Stomach (tissue), 9 donors: ENCODE data around the gene PITPNM3. TPM values are rescaled to one million over a fixed set of nuclear protein-coding genes. Genes with fewer than 3 reads are reported as not detected.

Experiments
- DNase-seq, 2 donors: peaks; one replicate each; pipeline versions ENCODE4 v3.0.0 to v3.0.0-alpha.2; 2013 to 2019
- H3K27ac ChIP-seq, 5 donors: fragments of 200-600 bp in 4 of 5; sonication (generic) in 4 of 5; one replicate each; pipeline ENCODE4 v1.5.1; 2013 to 2019; ENCODE audit warnings: mild to moderate bottlenecking in 1 of 5, moderate library complexity in 1 of 5
- H3K27me3 ChIP-seq, 3 donors: fragments of 200-600 bp; sonication (generic); one replicate each; pipeline ENCODE4 v1.5.1; 2017 to 2019; ENCODE audit warnings: mixed run types in 1 of 3
- H3K36me3 ChIP-seq, 4 donors: fragments of 200-600 bp; sonication (generic); 1 replicate in 3 of 4; 2 replicates in 1 of 4; pipeline ENCODE4 v1.5.1; 2016 to 2019
- H3K4me1 ChIP-seq, 4 donors: fragments of 200-600 bp; sonication (generic); one replicate each; pipeline ENCODE4 v1.5.1; 2016 to 2019
- H3K4me3 ChIP-seq, 4 donors: fragments of 200-600 bp; sonication (generic) in 3 of 4; one replicate each; pipeline ENCODE4 v1.5.1; 2016 to 2019; ENCODE audit warnings: mild to moderate bottlenecking in 1 of 4
- H3K9me3 ChIP-seq, 4 donors: fragments of 200-600 bp; sonication (generic); one replicate each; pipeline ENCODE4 v1.5.1; 2016 to 2019
- EP300 ChIP-seq: sonication (generic); formaldehyde crosslinking; IDR thresholded peaks from one replicate; pipeline ENCODE4 v1.6.1; 2017; ENCODE audit warnings: antibody characterized with exemption
- POLR2A ChIP-seq, 4 donors: fragments of 450-650 bp; IDR thresholded peaks; one replicate each; pipeline ENCODE4 v1.6.1; 2016; ENCODE audit warnings: antibody characterized with exemption in 4 of 4, control low read depth in 2 of 4, mild to moderate bottlenecking in 1 of 4, moderate library complexity in 1 of 4
- POLR2AphosphoS5 ChIP-seq, 3 donors: sonication (generic); formaldehyde crosslinking; IDR thresholded peaks; one replicate each; pipeline ENCODE4 v1.6.1; 2016; ENCODE audit warnings: antibody characterized with exemption in 3 of 3
- WGBS, 5 donors: extraction: QIAGEN DNeasy Blood & Tissue Kit in 3 of 5; methylation state at CpG; one replicate each; pipeline versions ENCODE4 v1.1.5 to v1.1.7; 2013 to 2018; 5-methylcytosine and 5-hydroxymethylcytosine counted together
- intact Hi-C: fragments of 100-400 bp; cut with DNase I; formaldehyde crosslinking; loops from one replicate; pipeline ENCODE4 v1.15.1; 2023; ENCODE audit warnings: low total_unique reads
- polyA plus RNA-seq, 3 donors: library from polyadenylated mRNA; stranded (reverse); fragments of 200-250 nt; gene quantifications; one replicate each; pipeline ENCODE4 v1.2.3, GENCODE V29; 2013
- total RNA-seq, 5 donors: library from RNA; depleted of rRNA; stranded (reverse); fragments of >200 nt; gene quantifications; one replicate each; pipeline versions ENCODE4 v1.1.0 to v1.2.3, GENCODE V29; 2014 to 2016
- TF ChIP-seq, protein P1 (sequence below), 7 experiments: fragments of 450-650 bp in 4 of 7; fragments of 200-600 bp in 3 of 7; sonication (generic) in 3 of 7; IDR thresholded peaks; one replicate each; pipeline ENCODE4 v1.5.1; 2016 to 2019; ENCODE audit warnings: antibody characterized with exemption in 7 of 7, control low read depth in 2 of 7, mild to moderate bottlenecking in 1 of 7
- donor health status: healthy with polysubstance abuse.
- donor health status: Bipolar disorder and iron deficiency.
- donor health status: healthy.

PITPNM3 gene
- total and polyA plus RNA-seq, 8 donors = 1.1 to 19.3 (median 5.8) TPM

DNA sequence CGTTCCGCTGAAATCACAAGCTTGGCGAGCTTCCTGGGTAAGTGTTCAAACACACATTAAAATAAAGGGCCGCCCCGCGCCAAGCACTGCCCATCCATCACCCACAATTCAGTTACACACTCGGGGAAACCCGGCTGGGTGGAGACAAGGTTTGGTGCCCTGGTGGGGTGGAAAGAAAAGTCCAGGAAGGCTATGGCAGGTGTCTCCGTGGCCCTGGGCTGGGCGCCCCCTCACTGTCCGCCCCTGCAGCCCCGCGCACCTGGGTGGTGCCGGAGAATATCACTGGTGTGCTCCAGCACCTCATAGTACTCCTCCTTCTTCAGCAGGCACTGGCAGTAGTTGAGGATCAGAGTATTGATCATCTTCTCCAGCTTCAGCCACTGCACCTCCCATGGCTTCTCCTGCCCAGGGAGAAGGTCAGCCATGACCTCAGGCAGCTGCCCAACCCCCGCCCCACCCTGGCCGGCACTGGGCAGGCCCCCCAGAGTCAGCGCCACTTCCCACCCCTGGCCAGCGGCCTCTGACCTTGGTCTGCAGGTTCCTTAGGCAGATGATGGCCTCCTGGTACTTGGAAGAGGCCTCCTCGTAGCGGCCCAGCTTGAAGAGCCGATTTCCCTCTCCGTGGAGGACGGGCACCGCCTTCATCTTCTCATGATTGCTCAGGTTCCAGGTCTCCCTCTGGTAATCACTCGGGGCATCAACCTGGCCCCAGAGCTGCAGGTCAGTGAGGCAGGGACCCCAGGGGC lies 129.8 kb downstream of the PITPNM3 start:
- DNase-seq = no peak

DNA sequence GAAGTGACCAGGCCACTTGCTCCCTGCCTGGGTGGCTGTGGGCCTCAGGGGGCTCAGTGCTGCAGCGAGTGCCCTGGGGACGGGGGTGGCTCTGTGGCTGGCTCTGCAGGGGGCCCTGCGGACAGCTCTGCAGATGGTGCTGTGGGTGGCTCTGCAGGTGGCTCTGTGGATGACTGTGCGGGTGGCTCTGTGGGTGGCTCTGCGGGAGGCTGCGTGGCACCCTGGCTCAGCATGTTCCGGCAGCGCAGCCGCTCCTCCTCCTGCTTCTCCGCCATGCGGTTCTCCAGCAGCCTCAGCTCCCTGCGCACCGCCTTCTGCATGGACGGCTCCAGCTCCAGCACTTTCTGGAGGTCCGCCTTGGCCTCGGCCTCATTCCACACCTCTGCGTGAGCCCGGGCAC lies 130.9 kb downstream of the PITPNM3 start:
- intact Hi-C loops = no loop called here

More for the DNA sequence above, 129.8 kb downstream of the PITPNM3 start:
- H3K36me3 ChIP-seq = no peaks in the 10 kb centered on the region
- peaks cover 0 to 10% (median 0%) of the 10 kb centered on the region in 4 donors for H3K4me1 ChIP-seq
- peaks cover 0 to 41% (median 7%) of the 10 kb centered on the region in 3 donors for H3K27me3 ChIP-seq
- WGBS, 5 donors = 81 to 85% (median 84%) methylated on average over 23 to 25 of the region's 25 CpGs
- TF ChIP-seq EP300 (no peak), POLR2AphosphoS5 (IDR thresholded peaks at IDR 0.05) (no peak), POLR2A (IDR thresholded peaks at IDR 0.05) (no peak)
- TF ChIP-seq, protein P1, sequence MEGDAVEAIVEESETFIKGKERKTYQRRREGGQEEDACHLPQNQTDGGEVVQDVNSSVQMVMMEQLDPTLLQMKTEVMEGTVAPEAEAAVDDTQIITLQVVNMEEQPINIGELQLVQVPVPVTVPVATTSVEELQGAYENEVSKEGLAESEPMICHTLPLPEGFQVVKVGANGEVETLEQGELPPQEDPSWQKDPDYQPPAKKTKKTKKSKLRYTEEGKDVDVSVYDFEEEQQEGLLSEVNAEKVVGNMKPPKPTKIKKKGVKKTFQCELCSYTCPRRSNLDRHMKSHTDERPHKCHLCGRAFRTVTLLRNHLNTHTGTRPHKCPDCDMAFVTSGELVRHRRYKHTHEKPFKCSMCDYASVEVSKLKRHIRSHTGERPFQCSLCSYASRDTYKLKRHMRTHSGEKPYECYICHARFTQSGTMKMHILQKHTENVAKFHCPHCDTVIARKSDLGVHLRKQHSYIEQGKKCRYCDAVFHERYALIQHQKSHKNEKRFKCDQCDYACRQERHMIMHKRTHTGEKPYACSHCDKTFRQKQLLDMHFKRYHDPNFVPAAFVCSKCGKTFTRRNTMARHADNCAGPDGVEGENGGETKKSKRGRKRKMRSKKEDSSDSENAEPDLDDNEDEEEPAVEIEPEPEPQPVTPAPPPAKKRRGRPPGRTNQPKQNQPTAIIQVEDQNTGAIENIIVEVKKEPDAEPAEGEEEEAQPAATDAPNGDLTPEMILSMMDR (IDR thresholded peaks at IDR 0.05) = no peak
- peaks cover 0 to 11% (median 10%) of the 10 kb centered on the region in 4 donors for H3K9me3 ChIP-seq
- H3K4me3 ChIP-seq = no peak overlapping the region
- intact Hi-C loops = no loop called here
- no peak overlapping the region for H3K27ac ChIP-seq

DNA sequence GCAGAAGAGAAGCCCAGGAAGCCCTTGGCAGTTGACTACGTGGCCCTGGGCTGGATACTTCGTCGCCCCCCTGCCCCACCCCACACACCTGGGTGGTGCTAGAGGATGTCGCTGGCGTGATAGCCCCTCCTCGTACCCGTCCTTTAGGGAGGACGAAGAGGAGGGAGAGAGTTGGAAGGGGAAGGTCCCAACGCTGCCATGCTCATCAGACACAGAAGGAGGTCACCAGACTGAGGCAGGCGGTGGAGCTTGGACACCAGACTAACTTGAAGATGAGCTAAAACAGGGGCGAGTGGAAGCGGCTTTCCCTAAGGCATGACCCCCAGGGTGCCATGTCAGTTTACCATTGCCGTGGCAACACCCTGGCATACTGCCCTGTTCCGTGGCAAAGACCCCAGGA lies 132.4 kb downstream of the PITPNM3 start:
- peaks cover 0 to 52% (median 11%) of the 10 kb centered on the region in 3 donors for H3K27me3 ChIP-seq
- H3K36me3 ChIP-seq = no peaks in the 10 kb centered on the region
- TF ChIP-seq EP300 (no peak), POLR2A (IDR thresholded peaks at IDR 0.05) (no peak), POLR2AphosphoS5 (IDR thresholded peaks at IDR 0.05) (no peak)
- TF ChIP-seq, protein P1 (IDR thresholded peaks at IDR 0.05) = no peak
- H3K27ac ChIP-seq = no peak overlapping the region
- peaks cover 0 to 10% (median 0%) of the 10 kb centered on the region in 4 donors for H3K4me1 ChIP-seq
- H3K9me3 ChIP-seq = no peaks in the 10 kb centered on the region
- H3K4me3 ChIP-seq = no peak overlapping the region
- intact Hi-C loops = loop anchor here (2.0 kb wide), 1 partner anchor 839 kb away; the partner anchor contains the start of gene NLRP1
- WGBS, 5 donors = 68 to 76% (median 72%) methylated on average over 14 of the region's 14 CpGs
- no peak for DNase-seq

More for the DNA sequence above, 130.9 kb downstream of the PITPNM3 start:
- Histone ChIP-seq H3K36me3 (no peaks in the 10 kb centered on the region), H3K27ac (no peak overlapping the region), H3K27me3 (peaks cover 0 to 52% (median 8%) of the 10 kb centered on the region in 3 donors), H3K4me1 (peaks cover 0 to 10% (median 0%) of the 10 kb centered on the region in 4 donors), H3K9me3 (peaks cover 0 to 1% (median under 1%) of the 10 kb centered on the region in 4 donors), H3K4me3 (no peak overlapping the region)
- no peak for TF ChIP-seq POLR2A (IDR thresholded peaks at IDR 0.05)
- TF ChIP-seq, protein P1 (IDR thresholded peaks at IDR 0.05) = no peak
- TF ChIP-seq POLR2AphosphoS5 (IDR thresholded peaks at IDR 0.05) = no peak
- TF ChIP-seq EP300 = no peak
- no peak for DNase-seq
- WGBS, 5 donors = 87 to 91% (median 88%) methylated on average over 6 to 18 of the region's 18 CpGs

DNA sequence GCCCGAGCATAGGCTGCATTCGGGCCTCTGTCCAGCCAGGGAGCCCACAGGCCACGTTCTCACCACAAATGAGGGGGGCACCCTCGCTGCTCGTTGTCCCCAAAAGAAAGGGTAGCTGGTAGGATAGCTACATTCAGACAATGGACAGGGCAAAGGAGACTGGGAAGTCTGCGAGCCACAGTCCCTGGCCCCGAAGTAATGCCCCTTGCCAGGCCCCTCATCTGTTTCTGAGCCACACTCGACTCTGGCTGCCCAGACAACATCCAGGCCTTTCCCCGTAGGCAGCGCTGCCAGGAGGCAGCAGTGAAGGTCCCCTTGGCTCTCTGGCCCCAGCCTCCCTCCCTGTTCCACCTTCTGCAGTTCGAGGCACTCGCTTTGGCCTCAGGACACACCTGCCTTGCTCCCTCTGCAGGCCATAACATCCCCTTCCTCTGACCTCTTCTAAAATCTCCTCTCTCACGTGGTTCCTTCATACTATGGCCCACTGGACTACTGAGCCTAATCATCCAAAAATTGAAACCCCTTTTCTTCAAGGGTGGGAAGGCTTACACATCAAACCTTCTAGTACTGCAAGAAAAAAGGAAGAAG lies 133.6 kb downstream of the PITPNM3 start:
- H3K9me3 ChIP-seq = no peaks in the 10 kb centered on the region
- H3K4me1 ChIP-seq = peaks cover 0 to 6% (median 0%) of the 10 kb centered on the region in 4 donors
- peaks cover 0 to 55% (median 11%) of the 10 kb centered on the region in 3 donors for H3K27me3 ChIP-seq
- WGBS, 5 donors = 54 to 67% (median 60%) methylated on average over 13 of the region's 13 CpGs
- DNase-seq = no peak
- H3K27ac ChIP-seq = no peak overlapping the region
- H3K36me3 ChIP-seq = no peaks in the 10 kb centered on the region
- TF ChIP-seq POLR2AphosphoS5 (IDR thresholded peaks at IDR 0.05) (no peak), EP300 (no peak), POLR2A (IDR thresholded peaks at IDR 0.05) (no peak)
- TF ChIP-seq, protein P1 (IDR thresholded peaks at IDR 0.05) = no peak
- H3K4me3 ChIP-seq = no peak overlapping the region
- intact Hi-C loops = loop anchor here (2.0 kb wide), 1 partner anchor 838 kb away; the partner anchor contains the start of gene NLRP1
